DOHH2 (cell line): ENCODE measurements around the gene TOMM22.

Source experiments
- EZH2phosphoT487 ChIP-seq: fragments of 200-600 bp; sonication (generic); IDR thresholded peaks from 2 replicates; pipeline ENCODE4 v1.6.1; 2017; ENCODE audit warnings: borderline replicate concordance, mild to moderate bottlenecking, antibody characterized with exemption, low read length, moderate library complexity, mixed read lengths
- TF ChIP-seq, protein P1 (sequence below): fragments of 200-600 bp; sonication (generic); IDR thresholded peaks from one replicate; pipeline ENCODE4 v1.5.1; 2014; ENCODE audit warnings: antibody characterized with exemption, mild to moderate bottlenecking, low read depth, low read length; ENCODE audit not compliant: poor library complexity, severe bottlenecking

DNA sequence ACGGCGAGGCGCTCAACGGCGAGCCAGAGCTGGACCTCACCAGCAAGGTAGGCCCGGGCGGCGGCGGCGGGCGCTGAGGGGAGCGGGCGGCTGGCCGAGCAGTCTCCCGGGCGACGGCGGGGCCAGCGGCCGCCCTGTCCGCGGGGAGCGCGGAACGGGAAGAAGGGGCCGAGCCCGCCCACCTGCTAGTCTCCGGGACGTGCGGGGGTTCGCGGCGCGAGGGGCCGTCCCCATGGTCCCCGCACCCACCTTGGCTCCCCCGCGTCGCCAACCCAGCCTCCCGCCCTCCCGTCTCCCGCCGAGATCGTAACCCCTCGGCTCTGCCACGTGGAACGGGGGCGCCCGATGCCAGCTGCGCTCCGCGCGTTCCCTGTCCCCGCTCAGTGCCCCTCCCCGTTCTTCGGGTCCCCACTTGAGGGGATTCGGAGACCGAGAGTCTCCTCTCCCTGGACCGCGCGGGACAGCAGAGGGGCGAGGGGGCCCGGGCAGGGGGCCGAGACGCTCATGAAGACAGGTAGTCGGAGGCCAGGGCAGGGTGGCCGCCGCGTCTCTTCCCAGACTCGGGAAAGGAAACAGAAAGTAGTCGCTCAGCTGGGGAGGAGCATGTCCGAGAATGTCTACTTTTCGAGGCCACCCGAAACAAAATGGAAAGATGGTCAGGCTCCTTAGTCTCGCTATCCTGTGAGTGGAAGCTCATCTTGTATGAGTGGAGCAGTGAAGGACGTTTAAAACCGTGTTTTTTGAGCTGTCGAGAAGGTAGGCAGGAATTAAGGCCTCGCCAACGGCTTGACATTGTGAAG lies 24.5 kb downstream of the TOMM22 start:
- TF ChIP-seq, protein P1, sequence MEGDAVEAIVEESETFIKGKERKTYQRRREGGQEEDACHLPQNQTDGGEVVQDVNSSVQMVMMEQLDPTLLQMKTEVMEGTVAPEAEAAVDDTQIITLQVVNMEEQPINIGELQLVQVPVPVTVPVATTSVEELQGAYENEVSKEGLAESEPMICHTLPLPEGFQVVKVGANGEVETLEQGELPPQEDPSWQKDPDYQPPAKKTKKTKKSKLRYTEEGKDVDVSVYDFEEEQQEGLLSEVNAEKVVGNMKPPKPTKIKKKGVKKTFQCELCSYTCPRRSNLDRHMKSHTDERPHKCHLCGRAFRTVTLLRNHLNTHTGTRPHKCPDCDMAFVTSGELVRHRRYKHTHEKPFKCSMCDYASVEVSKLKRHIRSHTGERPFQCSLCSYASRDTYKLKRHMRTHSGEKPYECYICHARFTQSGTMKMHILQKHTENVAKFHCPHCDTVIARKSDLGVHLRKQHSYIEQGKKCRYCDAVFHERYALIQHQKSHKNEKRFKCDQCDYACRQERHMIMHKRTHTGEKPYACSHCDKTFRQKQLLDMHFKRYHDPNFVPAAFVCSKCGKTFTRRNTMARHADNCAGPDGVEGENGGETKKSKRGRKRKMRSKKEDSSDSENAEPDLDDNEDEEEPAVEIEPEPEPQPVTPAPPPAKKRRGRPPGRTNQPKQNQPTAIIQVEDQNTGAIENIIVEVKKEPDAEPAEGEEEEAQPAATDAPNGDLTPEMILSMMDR = no peak
- no peak for TF ChIP-seq EZH2phosphoT487
